ENCODE measurements around the gene FAM43A.

The FAM43A gene

GRCh38 chr3:194732617-194733016 lies 46.9 kb downstream of the FAM43A start:
- no peak for DNase-seq (ENCODE audit: low spot score)

GRCh38 chr3:194736277-194736895 lies 50.7 kb downstream of the FAM43A start:
- no peak for DNase-seq (ENCODE audit: low spot score)
- no peak for TF ChIP-seq CTCF (IDR thresholded peaks at IDR 0.05; ENCODE audit: borderline replicate concordance, control extremely low read depth, extremely low read depth, insufficient read depth, missing control alignments)
- in situ Hi-C loops (cut with MboI; ENCODE audit: low sequenced_read_pairs, unreplicated experiment), result no loop called here

More at GRCh38 chr3:194732617-194733016, 46.9 kb downstream of the FAM43A start:
- in situ Hi-C loops (cut with MboI; ENCODE audit: low sequenced_read_pairs, unreplicated experiment), result no loop called here
- no peak for TF ChIP-seq CTCF (IDR thresholded peaks at IDR 0.05; ENCODE audit: borderline replicate concordance, control extremely low read depth, extremely low read depth, insufficient read depth, missing control alignments)

GRCh38 chr3:194736896-194737600 lies 51.4 kb downstream of the FAM43A start:
- TF ChIP-seq CTCF (IDR thresholded peaks at IDR 0.05; ENCODE audit: borderline replicate concordance, control extremely low read depth, extremely low read depth, insufficient read depth, missing control alignments), result no peak
- in situ Hi-C loops (cut with MboI; ENCODE audit: low sequenced_read_pairs, unreplicated experiment), result no loop called here
- no peak for DNase-seq (ENCODE audit: low spot score)
